GM12892 (cell line): ENCODE data around the gene BPIFB4.

ENCODE experiments used
- DNase-seq: peaks from one replicate; pipeline ENCODE4 v3.0.0; 2011; ENCODE audit not compliant: insufficient read length
- FAIRE-seq: peaks from 2 replicates; lab custom pipeline; 2011; peaks lifted over from hg19 to GRCh38; lab: Jason Lieb, UNC
- POLR2A ChIP-seq: IDR thresholded peaks from 2 replicates; pipeline ENCODE4 v1.6.1; 2011; ENCODE audit warnings: low read depth, low read length, control low read depth
- POLR2AphosphoS5 ChIP-seq: IDR thresholded peaks from 2 replicates; pipeline ENCODE4 v1.6.1; 2011; ENCODE audit warnings: low read depth, low read length, control low read depth
- TAF1 ChIP-seq: IDR thresholded peaks from 2 replicates; pipeline ENCODE4 v1.6.1; 2011; ENCODE audit warnings: low read depth, mild to moderate bottlenecking, control low read depth, low read length, borderline replicate concordance

The BPIFB4 gene

GRCh38 chr20:33076662-33077372 lies 2.6 kb upstream of the BPIFB4 start:
- FAIRE-seq (no peak), DNase-seq (no peak)
- TF ChIP-seq TAF1: no peak
- TF ChIP-seq POLR2A: no peak
- TF ChIP-seq POLR2AphosphoS5: no peak

DNA sequence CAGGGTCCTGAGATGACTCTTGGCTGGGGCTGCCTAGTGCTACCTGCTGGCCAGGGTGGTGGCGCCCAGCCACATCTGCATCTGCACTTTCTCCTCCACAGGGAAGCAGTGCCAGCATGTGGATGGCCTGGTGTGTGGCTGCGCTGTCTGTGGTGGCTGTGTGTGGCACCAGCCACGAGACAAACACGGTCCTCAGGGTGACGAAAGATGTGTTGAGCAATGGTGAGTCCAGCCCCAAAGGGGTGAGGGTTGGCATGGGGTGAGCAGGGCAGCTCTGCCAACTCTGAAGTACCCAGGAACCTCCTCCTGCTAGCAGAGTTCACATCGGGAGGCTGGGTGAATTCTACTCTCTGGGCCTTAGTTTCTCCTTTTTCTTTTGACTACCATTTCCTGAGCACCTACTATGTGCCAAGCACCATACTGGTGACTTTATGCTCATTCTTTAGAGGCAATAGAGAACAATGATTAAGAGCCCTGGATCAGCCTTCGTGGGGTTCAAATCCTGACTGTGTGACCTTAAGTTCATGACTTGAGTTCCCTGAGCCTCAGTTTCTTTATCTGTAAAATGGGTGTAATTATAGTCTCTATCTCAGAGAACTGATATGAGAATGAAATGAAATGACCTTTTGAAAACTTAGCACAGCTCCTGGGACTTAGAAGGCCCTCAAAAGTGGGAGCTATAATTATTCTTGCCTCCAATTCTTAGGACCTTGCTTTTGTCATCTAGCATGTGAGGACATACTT lies 2.1 kb downstream of the BPIFB4 start:
- FAIRE-seq: no peak
- no peak for DNase-seq

DNA sequence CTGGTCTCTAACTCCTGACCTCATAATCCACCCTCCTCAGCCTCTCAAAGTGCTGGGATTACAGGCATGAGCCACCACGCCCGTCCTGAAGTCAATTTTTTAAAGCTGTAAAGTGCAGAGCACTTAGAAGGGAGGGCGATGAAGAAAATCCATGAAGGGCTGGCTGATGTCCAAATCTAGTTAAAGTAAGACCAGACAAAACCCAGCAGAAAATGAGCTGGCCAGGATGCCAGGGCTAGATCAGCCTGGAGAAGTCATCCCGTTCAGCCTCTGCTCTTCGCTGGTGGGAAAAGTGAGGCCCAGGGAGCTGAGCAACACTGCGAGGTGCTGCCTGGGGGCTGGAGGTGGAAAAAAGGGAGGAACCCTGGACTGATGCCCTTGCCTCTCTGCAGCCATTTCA lies 3.1 kb downstream of the BPIFB4 start:
- DNase-seq: no peak
- FAIRE-seq: no peak
- TF ChIP-seq POLR2A: no peak
- no peak for TF ChIP-seq TAF1
- no peak for TF ChIP-seq POLR2AphosphoS5

More for the DNA sequence above, 2.1 kb downstream of the BPIFB4 start:
- no peak for TF ChIP-seq POLR2A
- no peak for TF ChIP-seq POLR2AphosphoS5
- no peak for TF ChIP-seq TAF1

GRCh38 chr20:33083544-33084340 lies 4.3 kb downstream of the BPIFB4 start:
- TF ChIP-seq POLR2A (no peak), TAF1 (no peak), POLR2AphosphoS5 (no peak)
- no peak for FAIRE-seq

DNA sequence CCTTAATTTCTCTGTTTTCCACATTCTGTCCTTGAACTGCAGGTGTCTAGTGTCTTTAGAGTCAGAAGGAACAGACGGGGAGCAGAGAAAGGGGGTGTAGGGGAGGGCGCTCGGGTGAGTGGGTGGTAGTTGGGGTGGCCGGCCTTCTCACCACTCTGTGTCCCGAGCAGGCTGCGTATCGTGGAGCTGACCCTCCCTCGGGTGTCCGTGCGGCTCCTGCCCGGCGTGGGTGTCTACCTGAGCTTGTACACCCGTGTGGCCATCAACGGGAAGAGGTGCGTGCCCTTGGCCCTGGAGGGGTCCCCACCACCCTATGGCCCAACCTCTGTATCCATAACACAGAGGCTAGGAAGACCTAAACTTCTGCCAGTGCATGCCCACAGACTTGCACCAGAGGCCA lies 5.3 kb downstream of the BPIFB4 start:
- DNase-seq (no peak), FAIRE-seq (no peak)

More at GRCh38 chr20:33083544-33084340, 4.3 kb downstream of the BPIFB4 start:
- no peak for DNase-seq

DNA sequence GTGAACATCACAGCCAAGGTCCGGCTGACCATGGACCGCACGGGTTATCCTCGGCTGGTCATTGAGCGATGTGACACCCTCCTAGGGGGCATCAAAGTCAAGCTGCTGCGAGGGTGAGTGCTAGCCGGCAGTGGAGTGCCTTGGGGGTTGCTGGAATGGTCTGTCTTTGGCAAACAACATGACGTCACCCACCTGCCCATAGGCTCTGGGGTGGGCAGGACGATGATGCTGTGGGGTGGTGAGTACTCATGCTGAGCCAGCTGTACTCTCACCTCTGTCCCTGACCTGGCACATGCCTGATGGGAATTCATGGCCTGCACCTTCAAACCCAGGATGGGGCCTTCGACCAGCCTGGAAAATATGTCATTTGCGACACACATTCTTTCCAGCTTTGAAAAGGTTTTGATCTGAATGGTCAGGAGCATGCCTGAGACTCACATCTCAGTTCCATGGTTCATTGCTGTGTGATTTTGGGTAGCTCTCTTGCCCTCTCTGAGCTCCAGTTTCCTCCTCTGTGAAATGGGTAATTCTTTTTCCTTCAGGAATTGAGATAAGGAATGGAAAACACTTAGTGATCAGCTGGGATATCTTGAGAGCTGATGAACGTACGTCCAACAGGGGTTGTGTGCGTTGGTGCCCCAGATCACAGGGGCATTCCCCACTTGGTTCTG lies 6.7 kb downstream of the BPIFB4 start:
- FAIRE-seq (no peak), DNase-seq (no peak)
- TF ChIP-seq POLR2AphosphoS5 (no peak), TAF1 (no peak), POLR2A (no peak)

More for the DNA sequence above, 5.3 kb downstream of the BPIFB4 start:
- TF ChIP-seq POLR2AphosphoS5 (no peak), TAF1 (no peak), POLR2A (no peak)

- TF ChIP-seq TAF1 (no peak), POLR2A (no peak), POLR2AphosphoS5 (no peak)
- DNase-seq (no peak), FAIRE-seq (no peak)
Measured at GRCh38 chr20:33091147-33091546, 11.7 kb downstream of the BPIFB4 start.

- TF ChIP-seq TAF1: no peak
- no peak for TF ChIP-seq POLR2A
- TF ChIP-seq POLR2AphosphoS5: no peak
- FAIRE-seq: no peak
- no peak for DNase-seq
Measured at GRCh38 chr20:33091693-33092092, 12.2 kb downstream of the BPIFB4 start.

GRCh38 chr20:33092361-33092760 lies 12.9 kb downstream of the BPIFB4 start:
- DNase-seq (no peak), FAIRE-seq (no peak)
- TF ChIP-seq POLR2A (no peak), TAF1 (no peak), POLR2AphosphoS5 (no peak)

DNA sequence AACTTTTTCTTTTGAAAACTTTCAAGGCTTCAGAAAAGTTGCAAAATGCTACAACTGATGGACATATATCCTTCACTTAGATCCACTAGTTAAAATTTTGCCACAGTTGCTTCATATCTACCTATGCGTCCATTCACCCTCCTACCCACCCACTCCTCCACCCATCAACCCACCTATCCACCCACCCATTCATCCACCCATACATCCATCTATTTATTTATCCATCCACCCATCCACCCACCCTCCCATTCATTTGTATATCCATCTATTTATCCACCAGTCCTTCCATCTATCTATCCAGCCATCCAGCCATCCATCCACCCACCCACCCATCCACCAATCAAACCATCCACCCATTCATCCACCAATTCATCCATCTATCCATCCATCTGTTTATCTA lies 13.6 kb downstream of the BPIFB4 start:
- no peak for FAIRE-seq
- no peak for TF ChIP-seq TAF1
- no peak for TF ChIP-seq POLR2A
- no peak for TF ChIP-seq POLR2AphosphoS5
- DNase-seq: no peak

GRCh38 chr20:33093582-33093981 lies 14.1 kb downstream of the BPIFB4 start:
- FAIRE-seq (no peak), DNase-seq (no peak)
- TF ChIP-seq POLR2A (no peak), POLR2AphosphoS5 (no peak), TAF1 (no peak)

- no peak for TF ChIP-seq TAF1
- no peak for TF ChIP-seq POLR2A
- DNase-seq (no peak), FAIRE-seq (no peak)
Measured at GRCh38 chr20:33095249-33095648, 15.8 kb downstream of the BPIFB4 start.

GRCh38 chr20:33095902-33096584 lies 16.6 kb downstream of the BPIFB4 start:
- FAIRE-seq: peak; percentile 77
- DNase-seq: peak; percentile 48
